ENCODE results near the gene NOTUM.

Gene NOTUM

DNA sequence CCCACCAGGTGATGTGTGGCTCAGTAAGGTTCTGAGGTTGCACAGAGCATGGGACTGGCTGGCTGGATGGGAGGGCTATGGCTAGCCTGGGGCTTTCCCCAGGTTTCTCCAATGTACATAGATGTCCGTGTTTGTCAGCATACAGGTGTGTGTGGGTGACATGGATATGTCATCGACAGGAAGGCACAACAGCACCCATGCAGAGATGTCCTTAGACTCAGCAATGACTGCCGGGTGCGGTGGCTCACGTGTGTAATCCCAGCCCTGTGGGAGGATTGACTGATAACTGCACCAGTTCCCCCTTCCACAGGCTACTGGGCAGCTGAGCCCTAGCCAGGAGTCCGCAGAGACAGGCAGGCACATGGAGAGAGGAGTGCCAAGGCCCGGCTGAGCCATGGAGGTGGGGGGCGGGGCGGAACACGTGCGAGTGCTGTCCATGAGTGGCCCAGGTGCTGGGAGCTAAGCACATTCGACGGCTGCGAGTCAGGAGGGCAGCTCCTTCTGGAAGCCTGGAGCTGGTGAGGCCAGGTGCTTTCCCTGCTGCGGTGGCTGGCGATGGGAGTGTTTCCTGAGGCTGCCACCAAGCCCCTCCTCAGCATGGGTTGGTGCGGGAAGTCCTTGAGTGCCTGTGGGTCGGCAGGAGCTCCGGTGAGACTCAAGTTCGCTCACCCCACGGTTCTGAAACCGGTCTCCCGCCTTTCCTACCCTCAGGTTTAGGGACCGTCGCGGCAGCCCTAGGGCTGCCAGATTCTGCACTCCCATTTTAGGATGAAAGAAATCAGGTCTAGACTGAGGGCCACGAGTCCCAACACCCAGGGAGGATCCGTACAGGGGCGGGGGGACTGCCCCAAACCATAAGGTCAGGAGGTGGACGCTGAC is 15.6 kb upstream of the NOTUM start:
- FAIRE-seq = no peak

GRCh38 chr17:81973432-81973831 is 12.4 kb upstream of the NOTUM start:
- no peak for FAIRE-seq

GRCh38 chr17:81968850-81969812 is 8.1 kb upstream of the NOTUM start:
- no peak for FAIRE-seq

GRCh38 chr17:81968396-81968745 is 7.4 kb upstream of the NOTUM start:
- FAIRE-seq = no peak

GRCh38 chr17:81967533-81968395 is 6.8 kb upstream of the NOTUM start:
- no peak for FAIRE-seq

GRCh38 chr17:81967244-81967532 is 6.2 kb upstream of the NOTUM start:
- FAIRE-seq = no peak

- no peak for FAIRE-seq
Measured at GRCh38 chr17:81966343-81967243, 5.6 kb upstream of the NOTUM start.

DNA sequence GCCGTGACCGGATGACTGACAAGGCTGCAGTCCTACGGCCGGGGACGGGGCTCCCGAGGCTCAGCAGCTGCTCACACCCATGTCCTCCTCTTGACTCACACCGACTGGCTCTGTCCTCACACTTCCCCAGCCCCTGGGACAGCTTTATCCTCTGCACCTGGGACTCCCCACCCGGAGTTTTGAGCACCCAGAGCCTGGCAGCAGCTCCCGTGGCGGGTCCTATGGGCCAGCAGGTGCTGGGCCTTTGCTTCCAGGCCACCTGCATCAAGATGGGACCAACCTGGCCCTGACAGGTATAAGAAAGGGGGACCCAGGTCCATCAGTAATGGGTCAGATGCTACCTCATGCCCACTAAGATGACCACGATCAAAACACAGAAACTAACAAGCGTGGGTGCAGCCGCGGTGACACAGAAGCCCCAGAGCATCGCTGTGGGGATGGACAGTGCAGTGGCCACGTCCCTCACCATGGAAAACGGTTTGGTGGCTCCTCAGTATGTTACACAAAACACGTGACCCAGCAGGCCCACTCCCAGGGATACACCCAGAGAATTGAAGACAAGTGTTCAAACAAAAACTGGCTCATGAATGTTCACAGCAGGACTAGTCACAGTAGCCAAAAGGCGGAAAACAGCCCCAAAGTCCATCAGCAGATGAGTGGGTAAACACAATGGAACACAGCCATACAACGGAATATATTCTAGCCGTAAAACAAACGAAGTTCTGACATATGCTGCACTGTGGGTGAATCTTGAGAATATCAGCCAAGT is 3.3 kb upstream of the NOTUM start:
- FAIRE-seq = no peak

DNA sequence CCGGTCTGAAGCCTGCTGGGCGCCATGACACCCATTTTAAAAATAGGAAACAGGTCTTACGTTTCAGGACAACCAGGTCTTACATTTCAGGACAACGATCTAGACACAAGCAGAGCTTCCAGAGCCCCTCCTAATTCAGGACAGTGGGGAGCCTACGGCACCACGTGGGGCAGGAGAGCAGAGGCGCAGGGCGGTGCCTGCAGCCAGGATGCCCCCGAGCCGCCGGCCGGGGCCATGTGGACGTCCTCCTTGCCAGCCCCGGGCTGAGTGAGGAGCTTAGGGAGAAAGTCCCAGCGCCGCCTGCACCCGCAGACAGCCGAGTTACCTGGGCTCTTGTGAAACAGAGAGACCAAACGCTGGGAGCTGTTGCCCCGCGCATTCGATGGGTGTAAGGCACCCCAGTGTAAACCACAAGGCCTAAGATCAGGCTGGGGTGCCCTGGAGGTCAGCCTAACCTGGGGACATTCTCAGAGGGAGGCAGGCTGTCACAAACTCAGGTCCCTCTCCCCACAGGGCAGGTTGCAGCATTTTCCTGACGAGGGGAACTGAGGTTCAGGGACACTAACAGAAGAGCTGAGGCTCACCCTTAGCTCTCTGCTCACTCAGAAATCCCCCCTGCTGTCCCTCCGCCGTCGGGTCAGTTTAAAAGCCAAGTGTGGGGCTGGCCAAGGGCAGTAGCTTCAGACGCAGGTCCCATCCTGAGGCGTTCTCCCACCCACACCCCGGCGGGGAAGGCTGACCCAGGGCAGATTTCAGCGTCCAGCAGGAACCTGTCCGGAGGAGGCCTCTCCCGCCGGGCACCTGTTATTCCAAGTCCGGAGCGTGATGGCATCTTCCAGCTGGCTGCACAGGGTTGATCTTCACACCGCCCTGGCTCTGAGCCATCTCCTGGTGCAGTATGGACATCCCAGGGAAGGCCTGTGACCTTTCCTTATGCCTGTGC is 1.8 kb upstream of the NOTUM start:
- no peak for FAIRE-seq

DNA sequence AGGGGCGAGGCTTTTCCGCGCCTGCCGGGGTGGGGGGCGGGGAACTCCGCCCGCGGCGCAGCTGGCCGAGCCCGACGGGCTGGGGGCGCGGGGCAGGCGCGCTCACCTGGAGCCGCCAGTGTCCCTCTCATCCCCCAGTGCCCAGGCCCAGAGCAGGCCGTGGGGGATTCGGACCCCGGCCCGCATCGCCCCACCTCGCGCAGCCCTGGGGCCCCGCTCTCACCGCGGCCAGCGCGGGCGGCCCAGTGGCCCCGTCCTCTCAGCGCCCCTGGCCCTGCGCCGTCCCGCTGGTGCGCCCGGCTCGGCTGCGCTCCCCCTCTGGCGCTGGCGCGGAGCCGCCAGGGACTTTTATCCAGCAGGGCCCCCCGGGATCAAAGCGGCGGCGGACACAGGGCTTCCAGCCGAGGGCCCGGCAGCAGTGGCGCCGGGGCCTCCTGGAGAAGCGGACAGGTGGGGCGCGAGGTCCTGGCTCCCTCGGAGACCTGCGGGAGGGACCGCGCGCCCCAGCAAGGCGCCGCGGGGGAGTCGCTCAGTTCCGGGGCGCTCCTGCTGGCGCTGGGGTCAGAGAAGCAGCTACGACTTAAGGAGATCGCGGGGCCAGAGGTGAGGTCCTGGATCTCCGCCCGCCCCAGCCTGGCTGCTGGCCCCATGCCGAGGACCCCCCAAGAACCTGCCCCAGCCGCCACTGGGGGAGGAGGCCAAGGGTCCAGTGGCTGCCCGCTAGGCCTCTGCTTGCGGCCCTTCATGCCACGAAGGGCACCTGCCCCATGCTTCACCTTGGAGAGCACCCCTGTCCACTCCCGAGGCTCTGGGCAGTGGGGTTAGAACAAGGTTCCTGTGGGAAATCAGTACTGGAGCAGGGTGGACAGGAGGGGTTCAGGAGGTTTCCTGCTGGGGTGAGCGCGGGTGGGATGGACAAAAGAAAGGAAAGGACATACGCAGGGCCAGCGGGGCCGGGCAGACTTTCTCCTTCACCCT is 823 bp upstream of the NOTUM start:
- no peak for FAIRE-seq

GRCh38 chr17:81960130-81960958 is 643 bp downstream of the NOTUM start:
- no peak for FAIRE-seq

- no peak for FAIRE-seq
Measured at GRCh38 chr17:81959362-81960129, 1.4 kb downstream of the NOTUM start.

- no peak for FAIRE-seq
Measured at GRCh38 chr17:81958633-81959342, 2.2 kb downstream of the NOTUM start.

GRCh38 chr17:81957691-81958432 is 3.1 kb downstream of the NOTUM start:
- no peak for FAIRE-seq

Measured in A204.1 (cell line).